GM04504 (cell line): ENCODE data around the gene NYNRIN.

Experiments used
- DNase-seq: peaks from one replicate; pipeline ENCODE4 v3.0.0-alpha.2; 2012; ENCODE audit warnings: low read depth

NYNRIN gene

GRCh38 chr14:24392325-24393091, 6.3 kb upstream of the NYNRIN start:
- no peak for DNase-seq

- no peak for DNase-seq
Measured at GRCh38 chr14:24394275-24394674, 4.5 kb upstream of the NYNRIN start.

- DNase-seq = no peak
Measured at GRCh38 chr14:24395609-24396582, 2.9 kb upstream of the NYNRIN start.

- DNase-seq = no peak
Measured at GRCh38 chr14:24397639-24398292, 1.0 kb upstream of the NYNRIN start.

- DNase-seq = no peak
Measured at GRCh38 chr14:24398293-24398652, 530 bp upstream of the NYNRIN start.

GRCh38 chr14:24399447-24399822, 632 bp downstream of the NYNRIN start:
- no peak for DNase-seq

- DNase-seq = no peak
Measured at GRCh38 chr14:24399999-24400718, 1.4 kb downstream of the NYNRIN start.

- DNase-seq = no peak
Measured at GRCh38 chr14:24401810-24402702, 3.3 kb downstream of the NYNRIN start.

GRCh38 chr14:24403294-24403998, 4.6 kb downstream of the NYNRIN start:
- DNase-seq = no peak

GRCh38 chr14:24404814-24405213, 6.0 kb downstream of the NYNRIN start:
- no peak for DNase-seq

- DNase-seq = no peak
Measured at GRCh38 chr14:24406416-24406815, 7.6 kb downstream of the NYNRIN start.

- DNase-seq = no peak
Measured at GRCh38 chr14:24407608-24408325, 9.0 kb downstream of the NYNRIN start.

- no peak for DNase-seq
Measured at GRCh38 chr14:24408764-24409163, 10.0 kb downstream of the NYNRIN start.

GRCh38 chr14:24409192-24409591, 10.4 kb downstream of the NYNRIN start:
- DNase-seq = no peak

- DNase-seq = no peak
Measured at GRCh38 chr14:24409956-24410355, 11.2 kb downstream of the NYNRIN start.

GRCh38 chr14:24411443-24412389, 12.9 kb downstream of the NYNRIN start:
- DNase-seq = no peak

- no peak for DNase-seq
Measured at GRCh38 chr14:24414077-24414476, 15.3 kb downstream of the NYNRIN start.

GRCh38 chr14:24414732-24415420, 16.1 kb downstream of the NYNRIN start:
- DNase-seq = no peak
